ENCODE data around the gene NAB1.

NAB1 gene

GRCh38 chr2:190618030-190618429 lies 30.9 kb upstream of the NAB1 start:
- Histone ChIP-seq H3K9me3 (ENCODE audit: control insufficient read depth, low read length) (no peaks in the 10 kb centered on the region), H3K9ac (ENCODE audit: low read length) (no peak overlapping the region), H3K4me3 (ENCODE audit: low read length) (no peak overlapping the region), H3K27me3 (replicated peaks; ENCODE audit: control insufficient read depth, insufficient read depth, low read length) (no peaks in the 10 kb centered on the region), H3K36me3 (ENCODE audit: control insufficient read depth, insufficient read depth, low read length, severe bottlenecking) (no peaks in the 10 kb centered on the region), H3K4me1 (ENCODE audit: control insufficient read depth, insufficient read depth, low read length) (no peaks in the 10 kb centered on the region)
- no peak for DNase-seq (ENCODE audit: low read depth)

- Histone ChIP-seq H3K36me3 (ENCODE audit: control insufficient read depth, insufficient read depth, low read length, severe bottlenecking) (no peaks in the 10 kb centered on the region), H3K27me3 (replicated peaks; ENCODE audit: control insufficient read depth, insufficient read depth, low read length) (no peaks in the 10 kb centered on the region), H3K4me3 (ENCODE audit: low read length) (no peak overlapping the region), H3K9ac (ENCODE audit: low read length) (no peak overlapping the region), H3K4me1 (ENCODE audit: control insufficient read depth, insufficient read depth, low read length) (peaks cover 21% of the 10 kb centered on the region), H3K9me3 (ENCODE audit: control insufficient read depth, low read length) (peaks cover 3% of the 10 kb centered on the region)
- DNase-seq (ENCODE audit: low read depth), result no peak
These were observed 23.2 kb upstream of the NAB1 start for GRCh38 chr2:190625691-190626090.

GRCh38 chr2:190626641-190627210 lies 22.2 kb upstream of the NAB1 start:
- Histone ChIP-seq H3K4me1 (ENCODE audit: control insufficient read depth, insufficient read depth, low read length) (peaks cover 21% of the 10 kb centered on the region), H3K9ac (ENCODE audit: low read length) (no peak overlapping the region), H3K27me3 (replicated peaks; ENCODE audit: control insufficient read depth, insufficient read depth, low read length) (no peaks in the 10 kb centered on the region), H3K9me3 (ENCODE audit: control insufficient read depth, low read length) (peaks cover 3% of the 10 kb centered on the region), H3K36me3 (ENCODE audit: control insufficient read depth, insufficient read depth, low read length, severe bottlenecking) (no peaks in the 10 kb centered on the region), H3K4me3 (ENCODE audit: low read length) (no peak overlapping the region)
- no peak for DNase-seq (ENCODE audit: low read depth)

GRCh38 chr2:190627448-190628412 lies 21.2 kb upstream of the NAB1 start:
- peak; percentile 54 for DNase-seq (ENCODE audit: low read depth)

GRCh38 chr2:190628591-190629319 lies 20.1 kb upstream of the NAB1 start:
- Histone ChIP-seq H3K4me3 (ENCODE audit: low read length) (peak overlapping the region; percentile 82), H3K9me3 (ENCODE audit: control insufficient read depth, low read length) (peaks cover 3% of the 10 kb centered on the region), H3K4me1 (ENCODE audit: control insufficient read depth, insufficient read depth, low read length) (peaks cover 21% of the 10 kb centered on the region), H3K9ac (ENCODE audit: low read length) (peak overlapping the region; percentile 57), H3K27me3 (replicated peaks; ENCODE audit: control insufficient read depth, insufficient read depth, low read length) (no peaks in the 10 kb centered on the region), H3K36me3 (ENCODE audit: control insufficient read depth, insufficient read depth, low read length, severe bottlenecking) (no peaks in the 10 kb centered on the region)
- no peak for DNase-seq (ENCODE audit: low read depth)

More at GRCh38 chr2:190627448-190628412, 21.2 kb upstream of the NAB1 start:
- Histone ChIP-seq H3K4me1 (ENCODE audit: control insufficient read depth, insufficient read depth, low read length) (peaks cover 21% of the 10 kb centered on the region), H3K9ac (ENCODE audit: low read length) (peak overlapping the region; percentile 57), H3K9me3 (ENCODE audit: control insufficient read depth, low read length) (peaks cover 3% of the 10 kb centered on the region), H3K4me3 (ENCODE audit: low read length) (peak overlapping the region; percentile 82), H3K36me3 (ENCODE audit: control insufficient read depth, insufficient read depth, low read length, severe bottlenecking) (no peaks in the 10 kb centered on the region), H3K27me3 (replicated peaks; ENCODE audit: control insufficient read depth, insufficient read depth, low read length) (no peaks in the 10 kb centered on the region)

- no peaks in the 10 kb centered on the region for H3K36me3 ChIP-seq (ENCODE audit: control insufficient read depth, insufficient read depth, low read length, severe bottlenecking)
- no peak overlapping the region for H3K4me3 ChIP-seq (ENCODE audit: low read length)
- DNase-seq (ENCODE audit: low read depth), result peak; percentile 20
- H3K27me3 ChIP-seq (replicated peaks; ENCODE audit: control insufficient read depth, insufficient read depth, low read length), result no peaks in the 10 kb centered on the region
- H3K9ac ChIP-seq (ENCODE audit: low read length), result no peak overlapping the region
- peaks cover 40% of the 10 kb centered on the region for H3K4me1 ChIP-seq (ENCODE audit: control insufficient read depth, insufficient read depth, low read length)
- H3K9me3 ChIP-seq (ENCODE audit: control insufficient read depth, low read length), result no peaks in the 10 kb centered on the region
These were observed 14.5 kb upstream of the NAB1 start for GRCh38 chr2:190634381-190634780.

- no peak for DNase-seq (ENCODE audit: low read depth)
- Histone ChIP-seq H3K9me3 (ENCODE audit: control insufficient read depth, low read length) (no peaks in the 10 kb centered on the region), H3K9ac (ENCODE audit: low read length) (no peak overlapping the region), H3K36me3 (ENCODE audit: control insufficient read depth, insufficient read depth, low read length, severe bottlenecking) (no peaks in the 10 kb centered on the region), H3K4me3 (ENCODE audit: low read length) (no peak overlapping the region), H3K4me1 (ENCODE audit: control insufficient read depth, insufficient read depth, low read length) (peaks cover 44% of the 10 kb centered on the region), H3K27me3 (replicated peaks; ENCODE audit: control insufficient read depth, insufficient read depth, low read length) (no peaks in the 10 kb centered on the region)
These were observed 13.1 kb upstream of the NAB1 start for GRCh38 chr2:190635781-190636180.

- Histone ChIP-seq H3K4me1 (ENCODE audit: control insufficient read depth, insufficient read depth, low read length) (peaks cover 48% of the 10 kb centered on the region), H3K4me3 (ENCODE audit: low read length) (peak overlapping the region; percentile 26), H3K36me3 (ENCODE audit: control insufficient read depth, insufficient read depth, low read length, severe bottlenecking) (no peaks in the 10 kb centered on the region), H3K27me3 (replicated peaks; ENCODE audit: control insufficient read depth, insufficient read depth, low read length) (no peaks in the 10 kb centered on the region), H3K9me3 (ENCODE audit: control insufficient read depth, low read length) (no peaks in the 10 kb centered on the region), H3K9ac (ENCODE audit: low read length) (peak overlapping the region; percentile 52)
- peak; percentile 83 for DNase-seq (ENCODE audit: low read depth)
These were observed 12.5 kb upstream of the NAB1 start for GRCh38 chr2:190636361-190636760.

- H3K4me1 ChIP-seq (ENCODE audit: control insufficient read depth, insufficient read depth, low read length), result peaks cover 55% of the 10 kb centered on the region
- H3K4me3 ChIP-seq (ENCODE audit: low read length), result peak overlapping the region; percentile 26
- DNase-seq (ENCODE audit: low read depth), result peak; percentile 71
- no peaks in the 10 kb centered on the region for H3K36me3 ChIP-seq (ENCODE audit: control insufficient read depth, insufficient read depth, low read length, severe bottlenecking)
- H3K9ac ChIP-seq (ENCODE audit: low read length), result peak overlapping the region; percentile 52
- no peaks in the 10 kb centered on the region for H3K9me3 ChIP-seq (ENCODE audit: control insufficient read depth, low read length)
- H3K27me3 ChIP-seq (replicated peaks; ENCODE audit: control insufficient read depth, insufficient read depth, low read length), result no peaks in the 10 kb centered on the region
These were observed 11.6 kb upstream of the NAB1 start for GRCh38 chr2:190637281-190637734.

- H3K4me3 ChIP-seq (ENCODE audit: low read length), result no peak overlapping the region
- H3K9me3 ChIP-seq (ENCODE audit: control insufficient read depth, low read length), result no peaks in the 10 kb centered on the region
- DNase-seq (ENCODE audit: low read depth), result no peak
- H3K4me1 ChIP-seq (ENCODE audit: control insufficient read depth, insufficient read depth, low read length), result peaks cover 55% of the 10 kb centered on the region
- H3K36me3 ChIP-seq (ENCODE audit: control insufficient read depth, insufficient read depth, low read length, severe bottlenecking), result no peaks in the 10 kb centered on the region
- H3K27me3 ChIP-seq (replicated peaks; ENCODE audit: control insufficient read depth, insufficient read depth, low read length), result no peaks in the 10 kb centered on the region
- peak overlapping the region; percentile 52 for H3K9ac ChIP-seq (ENCODE audit: low read length)
These were observed 10.8 kb upstream of the NAB1 start for GRCh38 chr2:190637903-190638618.
